ENCODE measurements around the gene NOS3. TPM values are rescaled to one million over a fixed set of nuclear protein-coding genes. Genes with fewer than 3 reads are reported as not detected.
A peak's percentile ranks its signal among the peaks of the same experiment; 100 is the strongest.

Gene NOS3
- total and polyA plus RNA-seq, 9 of the 15 experiments (the other 6 are each of a cell fraction or from before 2014, with no cell fraction given) = 1.1 to 121 (median 23.6) TPM

GRCh38 chr7:150955519-150956394, 35.1 kb upstream of the NOS3 start (continued):
- TF ChIP-seq, protein P1, sequence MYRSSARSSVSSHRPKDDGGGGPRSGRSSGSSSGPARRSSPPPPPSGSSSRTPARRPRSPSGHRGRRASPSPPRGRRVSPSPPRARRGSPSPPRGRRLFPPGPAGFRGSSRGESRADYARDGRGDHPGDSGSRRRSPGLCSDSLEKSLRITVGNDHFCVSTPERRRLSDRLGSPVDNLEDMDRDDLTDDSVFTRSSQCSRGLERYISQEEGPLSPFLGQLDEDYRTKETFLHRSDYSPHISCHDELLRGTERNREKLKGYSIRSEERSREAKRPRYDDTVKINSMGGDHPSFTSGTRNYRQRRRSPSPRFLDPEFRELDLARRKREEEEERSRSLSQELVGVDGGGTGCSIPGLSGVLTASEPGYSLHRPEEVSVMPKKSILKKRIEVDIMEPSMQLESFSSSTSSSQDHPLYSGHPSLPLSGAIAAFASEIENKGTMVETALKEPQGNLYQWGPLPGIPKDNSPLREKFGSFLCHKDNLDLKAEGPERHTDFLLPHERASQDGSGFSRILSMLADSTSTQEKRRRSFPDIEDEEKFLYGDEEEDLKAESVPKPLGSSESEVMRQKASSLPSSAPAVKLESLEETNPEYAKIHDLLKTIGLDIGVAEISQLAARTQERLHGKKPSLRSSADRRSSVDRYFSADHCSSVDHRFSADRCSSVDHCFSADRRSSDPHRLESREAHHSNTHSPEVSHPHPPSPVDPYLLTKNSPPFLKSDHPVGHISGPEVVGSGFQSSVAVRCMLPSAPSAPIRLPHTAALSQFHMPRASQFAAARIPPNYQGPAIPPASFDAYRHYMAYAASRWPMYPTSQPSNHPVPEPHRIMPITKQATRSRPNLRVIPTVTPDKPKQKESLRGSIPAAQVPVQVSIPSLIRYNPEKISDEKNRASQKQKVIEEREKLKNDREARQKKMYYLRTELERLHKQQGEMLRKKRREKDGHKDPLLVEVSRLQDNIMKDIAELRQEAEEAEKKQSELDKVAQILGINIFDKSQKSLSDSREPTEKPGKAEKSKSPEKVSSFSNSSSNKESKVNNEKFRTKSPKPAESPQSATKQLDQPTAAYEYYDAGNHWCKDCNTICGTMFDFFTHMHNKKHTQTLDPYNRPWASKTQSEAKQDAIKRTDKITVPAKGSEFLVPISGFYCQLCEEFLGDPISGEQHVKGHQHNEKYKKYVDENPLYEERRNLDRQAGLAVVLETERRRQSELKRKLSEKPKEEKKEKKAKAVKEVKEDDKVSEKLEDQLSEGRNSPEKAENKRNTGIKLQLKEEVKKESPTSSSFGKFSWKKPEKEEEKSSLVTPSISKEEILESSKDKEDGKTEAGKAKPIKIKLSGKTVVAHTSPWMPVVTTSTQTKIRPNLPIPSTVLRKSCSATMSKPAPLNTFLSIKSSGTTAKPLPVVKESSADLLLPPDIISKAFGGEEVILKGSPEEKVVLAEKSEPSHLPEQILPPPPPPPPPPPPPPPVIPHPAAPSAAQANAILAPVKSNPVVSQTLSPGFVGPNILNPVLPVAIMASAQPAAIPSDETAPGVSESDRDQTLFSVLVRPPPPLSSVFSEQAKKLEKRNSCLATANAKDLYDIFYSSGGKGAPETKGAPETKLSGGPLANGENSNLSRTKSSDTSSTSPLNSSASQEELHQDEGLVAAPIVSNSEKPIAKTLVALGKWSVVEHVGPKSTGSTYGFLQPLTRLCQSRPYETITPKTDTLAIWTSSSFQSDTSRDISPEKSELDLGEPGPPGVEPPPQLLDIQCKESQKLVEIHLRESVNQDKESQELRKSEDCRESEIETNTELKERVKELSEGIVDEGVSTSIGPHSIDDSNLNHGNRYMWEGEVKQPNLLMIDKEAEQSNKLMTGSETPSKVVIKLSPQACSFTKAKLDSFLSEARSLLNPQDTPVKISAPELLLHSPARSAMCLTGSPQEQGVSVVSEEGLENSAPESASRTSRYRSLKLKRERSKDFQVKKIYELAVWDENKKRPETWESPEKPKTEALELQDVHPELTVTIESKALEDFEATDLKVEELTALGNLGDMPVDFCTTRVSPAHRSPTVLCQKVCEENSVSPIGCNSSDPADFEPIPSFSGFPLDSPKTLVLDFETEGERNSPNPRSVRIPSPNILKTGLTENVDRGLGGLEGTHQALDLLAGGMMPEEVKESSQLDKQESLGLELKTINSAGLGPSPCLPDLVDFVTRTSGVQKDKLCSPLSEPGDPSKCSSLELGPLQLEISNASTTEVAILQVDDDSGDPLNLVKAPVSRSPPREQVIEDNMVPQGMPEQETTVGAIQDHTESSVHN (IDR thresholded peaks at IDR 0.05; ENCODE audit: borderline replicate concordance in 1 of 2, low read depth in 1 of 2) = peak in 1 of 2 experiments; percentile 68; a peak in 1 of 4 replicates
- no peak for TF ChIP-seq LARP7 (IDR thresholded peaks at IDR 0.05)
- TF ChIP-seq SAP30 (IDR thresholded peaks at IDR 0.05; ENCODE audit: borderline replicate concordance, insufficient read depth, low read depth, low read length, poor library complexity, severe bottlenecking) = no peak
- TF ChIP-seq, protein P2, sequence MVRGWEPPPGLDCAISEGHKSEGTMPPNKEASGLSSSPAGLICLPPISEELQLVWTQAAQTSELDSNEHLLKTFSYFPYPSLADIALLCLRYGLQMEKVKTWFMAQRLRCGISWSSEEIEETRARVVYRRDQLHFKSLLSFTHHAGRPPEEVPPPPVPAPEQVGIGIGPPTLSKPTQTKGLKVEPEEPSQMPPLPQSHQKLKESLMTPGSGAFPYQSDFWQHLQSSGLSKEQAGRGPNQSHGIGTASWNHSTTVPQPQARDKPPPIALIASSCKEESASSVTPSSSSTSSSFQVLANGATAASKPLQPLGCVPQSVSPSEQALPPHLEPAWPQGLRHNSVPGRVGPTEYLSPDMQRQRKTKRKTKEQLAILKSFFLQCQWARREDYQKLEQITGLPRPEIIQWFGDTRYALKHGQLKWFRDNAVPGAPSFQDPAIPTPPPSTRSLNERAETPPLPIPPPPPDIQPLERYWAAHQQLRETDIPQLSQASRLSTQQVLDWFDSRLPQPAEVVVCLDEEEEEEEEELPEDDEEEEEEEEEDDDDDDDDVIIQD (CRISPR knock-in tag; IDR thresholded peaks at IDR 0.05) = 0 out of 2 replicates have a peak, but pooled peaks have one; percentile 49
- TF ChIP-seq SIRT6 (IDR thresholded peaks at IDR 0.05; ENCODE audit: low read depth, low read length) = no peak
- peak; percentile 60 for TF ChIP-seq SMARCC2 (IDR thresholded peaks at IDR 0.05; ENCODE audit: low read depth)
- peak in 1 of 2 experiments; percentile 80 for TF ChIP-seq AFF1 (IDR thresholded peaks at IDR 0.05; ENCODE audit: low read depth in 1 of 2, partially characterized antibody in 2 of 2)
- peak; percentile 51; the same call in 1 of the 2 replicates for TF ChIP-seq CREB1 (IDR thresholded peaks at IDR 0.05)
- no peak; the same call in 1 of the 2 replicates for TF ChIP-seq CREB1 (CRISPR knock-in tag; IDR thresholded peaks at IDR 0.05)
- no peak for TF ChIP-seq YBX1 (IDR thresholded peaks at IDR 0.05)
- 0 out of 2 replicates have a peak, but pooled peaks have one; percentile 67 for TF ChIP-seq PHF21A (IDR thresholded peaks at IDR 0.05; ENCODE audit: borderline replicate concordance, low read depth)
- peak; percentile 69 for TF ChIP-seq CBFA2T2 (conservative IDR thresholded peaks at IDR 0.05)

Data from K562 (cell line).